ENCODE measurements around the gene PICK1. TPM values are rescaled to one million over a fixed set of nuclear protein-coding genes. Genes with fewer than 3 reads are reported as not detected.

Gene PICK1
- total RNA-seq, 1 donor from 2014 or later = 10.7 TPM

DNA sequence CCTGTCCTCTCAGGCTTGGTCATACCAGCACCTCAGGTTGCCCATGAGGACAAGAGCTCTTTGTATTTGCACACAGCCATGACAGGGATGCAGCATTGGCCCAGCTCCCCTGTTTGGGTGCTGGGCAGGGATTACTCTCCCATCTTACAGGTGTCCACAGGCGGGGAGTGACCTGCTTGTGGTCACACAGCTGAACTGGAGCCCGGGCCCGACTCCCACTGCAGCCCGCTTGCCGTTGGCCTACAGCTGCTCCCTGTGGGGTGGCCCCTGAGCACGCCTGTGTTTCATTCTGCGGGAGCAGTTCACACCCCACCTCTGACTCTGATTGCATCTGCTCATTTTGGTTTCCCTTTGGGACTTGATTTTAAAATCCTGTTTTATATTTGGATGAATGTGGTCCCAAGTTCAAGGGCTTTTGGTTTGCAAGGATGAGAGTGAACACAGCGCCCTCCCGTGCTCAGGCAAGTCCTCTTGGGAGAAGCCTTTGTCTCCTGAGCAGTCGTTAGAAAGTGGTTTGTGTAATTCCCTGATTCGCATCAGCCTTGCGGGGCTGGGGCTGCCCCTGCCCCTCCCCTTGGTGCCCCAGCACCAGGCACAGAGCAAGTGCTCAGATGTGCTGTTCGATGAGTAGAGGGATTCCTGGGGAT lies 9.3 kb downstream of the PICK1 start:
- H3K27ac Mint-ChIP-seq = no peak overlapping the region
- H3K9me3 Mint-ChIP-seq = no peaks in the 10 kb centered on the region
- Histone ChIP-seq H3K9ac (no peak overlapping the region), H3K79me2 (ENCODE audit: low read depth) (no peaks in the 10 kb centered on the region), H3K27ac (no peak overlapping the region), H3K9me3 (ENCODE audit: low read depth) (no peaks in the 10 kb centered on the region), H3K4me2 (no peak overlapping the region), H3K36me3 (no peaks in the 10 kb centered on the region), H3F3A (ENCODE audit: low read depth) (no peaks in the 10 kb centered on the region), H3K4me3 (no peak overlapping the region), H3K4me1 (no peaks in the 10 kb centered on the region), H3K27me3 (no peaks in the 10 kb centered on the region), H4K20me1 (ENCODE audit: low read depth) (no peaks in the 10 kb centered on the region), H2AFZ (replicated peaks) (no peak overlapping the region)
- peaks cover 22% of the 10 kb centered on the region for H3K4me1 Mint-ChIP-seq
- H3K27me3 Mint-ChIP-seq (ENCODE audit: insufficient read depth, low read depth) = no peaks in the 10 kb centered on the region
- no peak for DNase-seq (ENCODE audit: low spot score)
- no peak for TF ChIP-seq EZH2 (IDR thresholded peaks at IDR 0.05)
- TF ChIP-seq EZH2phosphoT487 (IDR thresholded peaks at IDR 0.05) = no peak
- TF ChIP-seq, protein P1, sequence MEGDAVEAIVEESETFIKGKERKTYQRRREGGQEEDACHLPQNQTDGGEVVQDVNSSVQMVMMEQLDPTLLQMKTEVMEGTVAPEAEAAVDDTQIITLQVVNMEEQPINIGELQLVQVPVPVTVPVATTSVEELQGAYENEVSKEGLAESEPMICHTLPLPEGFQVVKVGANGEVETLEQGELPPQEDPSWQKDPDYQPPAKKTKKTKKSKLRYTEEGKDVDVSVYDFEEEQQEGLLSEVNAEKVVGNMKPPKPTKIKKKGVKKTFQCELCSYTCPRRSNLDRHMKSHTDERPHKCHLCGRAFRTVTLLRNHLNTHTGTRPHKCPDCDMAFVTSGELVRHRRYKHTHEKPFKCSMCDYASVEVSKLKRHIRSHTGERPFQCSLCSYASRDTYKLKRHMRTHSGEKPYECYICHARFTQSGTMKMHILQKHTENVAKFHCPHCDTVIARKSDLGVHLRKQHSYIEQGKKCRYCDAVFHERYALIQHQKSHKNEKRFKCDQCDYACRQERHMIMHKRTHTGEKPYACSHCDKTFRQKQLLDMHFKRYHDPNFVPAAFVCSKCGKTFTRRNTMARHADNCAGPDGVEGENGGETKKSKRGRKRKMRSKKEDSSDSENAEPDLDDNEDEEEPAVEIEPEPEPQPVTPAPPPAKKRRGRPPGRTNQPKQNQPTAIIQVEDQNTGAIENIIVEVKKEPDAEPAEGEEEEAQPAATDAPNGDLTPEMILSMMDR (IDR thresholded peaks at IDR 0.05) = no peak
- H3K4me3 Mint-ChIP-seq = no peak overlapping the region
- H3K36me3 Mint-ChIP-seq = peaks cover 3% of the 10 kb centered on the region

DNA sequence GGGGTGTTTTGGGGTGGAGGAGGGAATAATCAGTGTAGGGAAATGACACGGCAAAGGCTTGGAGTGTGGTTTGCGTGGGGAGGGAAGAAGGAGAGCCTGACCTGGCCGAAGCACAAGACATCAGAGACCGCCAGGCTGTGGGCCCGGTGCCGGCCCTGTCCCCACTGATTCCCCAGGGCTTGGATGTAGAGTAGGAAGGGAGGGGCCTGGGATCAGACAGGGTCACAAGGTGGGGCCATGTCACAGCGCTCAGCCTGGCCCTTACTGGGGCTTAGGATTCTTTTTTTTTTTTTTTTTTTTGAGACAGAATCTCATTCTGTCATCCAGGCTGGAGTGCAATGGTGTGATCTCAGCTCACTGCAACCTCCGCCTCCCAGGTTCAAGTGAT lies 9.8 kb downstream of the PICK1 start:
- no peaks in the 10 kb centered on the region for H3K27me3 ChIP-seq
- Mint-ChIP-seq H3K27me3 (ENCODE audit: insufficient read depth, low read depth) (no peaks in the 10 kb centered on the region), H3K4me3 (no peak overlapping the region), H3K36me3 (peaks cover 1% of the 10 kb centered on the region), H3K27ac (no peak overlapping the region), H3K4me1 (peaks cover 22% of the 10 kb centered on the region), H3K9me3 (no peaks in the 10 kb centered on the region)
- no peaks in the 10 kb centered on the region for H3K36me3 ChIP-seq
- H3K27ac ChIP-seq = no peak overlapping the region
- no peaks in the 10 kb centered on the region for H3K4me1 ChIP-seq
- no peak for TF ChIP-seq EZH2phosphoT487 (IDR thresholded peaks at IDR 0.05)
- TF ChIP-seq, protein P1 (IDR thresholded peaks at IDR 0.05) = no peak
- TF ChIP-seq EZH2 (IDR thresholded peaks at IDR 0.05) = no peak
- no peaks in the 10 kb centered on the region for H4K20me1 ChIP-seq (ENCODE audit: low read depth)
- no peak overlapping the region for H3K4me3 ChIP-seq
- DNase-seq (ENCODE audit: low spot score) = no peak
- no peak overlapping the region for H3K4me2 ChIP-seq
- H3F3A ChIP-seq (ENCODE audit: low read depth) = no peaks in the 10 kb centered on the region
- no peaks in the 10 kb centered on the region for H3K9me3 ChIP-seq (ENCODE audit: low read depth)
- H3K79me2 ChIP-seq (ENCODE audit: low read depth) = no peaks in the 10 kb centered on the region
- H2AFZ ChIP-seq (replicated peaks) = no peak overlapping the region
- no peak overlapping the region for H3K9ac ChIP-seq

DNA sequence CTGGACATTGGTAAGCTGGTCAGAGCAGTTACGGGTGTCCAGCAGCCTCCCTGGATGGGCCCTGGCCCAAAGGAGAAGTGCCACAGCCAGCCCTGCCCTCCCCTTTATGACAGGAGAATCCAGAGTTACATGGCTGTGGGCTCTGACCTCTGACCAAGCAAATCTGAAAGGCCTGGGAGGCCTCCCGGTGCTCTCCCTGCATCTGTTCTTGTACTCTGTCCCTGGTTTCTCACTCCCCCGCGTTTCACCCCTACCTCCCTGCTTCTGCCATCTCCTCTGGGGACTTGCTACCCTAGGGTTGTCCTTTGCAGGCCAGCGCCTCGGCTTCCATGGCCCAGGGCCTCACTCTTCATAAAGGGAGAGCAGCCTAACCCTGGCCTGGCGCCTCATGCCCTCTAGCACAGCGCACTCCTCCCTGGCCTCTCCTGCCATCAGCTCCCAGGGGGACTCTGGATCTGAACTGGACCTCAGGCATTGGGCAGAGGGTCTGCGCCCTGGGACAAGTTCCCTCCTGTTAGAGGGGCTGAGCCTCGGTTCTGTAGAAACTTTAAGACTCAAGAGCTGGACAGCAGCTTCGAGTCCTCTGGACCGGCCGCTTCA lies 10.7 kb downstream of the PICK1 start:
- H3K4me2 ChIP-seq = no peak overlapping the region
- Mint-ChIP-seq H3K4me3 (no peak overlapping the region), H3K27me3 (ENCODE audit: insufficient read depth, low read depth) (peaks cover 3% of the 10 kb centered on the region), H3K4me1 (peaks cover 22% of the 10 kb centered on the region), H3K36me3 (no peaks in the 10 kb centered on the region), H3K9me3 (no peaks in the 10 kb centered on the region), H3K27ac (no peak overlapping the region)
- no peaks in the 10 kb centered on the region for H3K27me3 ChIP-seq
- DNase-seq (ENCODE audit: low spot score) = no peak
- no peaks in the 10 kb centered on the region for H3K4me1 ChIP-seq
- H3F3A ChIP-seq (ENCODE audit: low read depth) = no peaks in the 10 kb centered on the region
- H4K20me1 ChIP-seq (ENCODE audit: low read depth) = no peaks in the 10 kb centered on the region
- H3K9ac ChIP-seq = no peak overlapping the region
- no peaks in the 10 kb centered on the region for H3K9me3 ChIP-seq (ENCODE audit: low read depth)
- no peak overlapping the region for H2AFZ ChIP-seq (replicated peaks)
- H3K36me3 ChIP-seq = no peaks in the 10 kb centered on the region
- no peak overlapping the region for H3K27ac ChIP-seq
- H3K4me3 ChIP-seq = no peak overlapping the region
- H3K79me2 ChIP-seq (ENCODE audit: low read depth) = no peaks in the 10 kb centered on the region
- TF ChIP-seq, protein P1 (IDR thresholded peaks at IDR 0.05) = no peak
- TF ChIP-seq EZH2phosphoT487 (IDR thresholded peaks at IDR 0.05) (no peak), EZH2 (IDR thresholded peaks at IDR 0.05) (no peak)

Data from neural progenitor cell (in vitro differentiated cells).